Caco-2 (cell line): ENCODE results near the gene KCNJ8. TPM values are rescaled to one million over a fixed set of nuclear protein-coding genes. Genes with fewer than 3 reads are reported as not detected.
A peak's percentile ranks its signal among the peaks of the same experiment; 100 is the strongest.

Experiments
- BruUV-seq: library from RNA; stranded (reverse); fragments of 400-500 nt; replicated peaks from 2 replicates; lab custom pipeline; 2021; lab: Mats Ljungman, UMichigan
- CTCF ChIA-PET: fragments of 300-600 bp; sonication (Branson Sonifier 250); formaldehyde crosslinking; loops from one replicate; lab custom pipeline; 2022; ENCODE audit warnings: antibody characterized with exemption; lab: Charles Lee
- POLR2A ChIA-PET: fragments of 300-600 bp; sonication (Branson Sonifier 250); formaldehyde crosslinking; loops from one replicate; lab custom pipeline; 2022; ENCODE audit warnings: antibody characterized with exemption; lab: Charles Lee
- DNase-seq, 2 experiments: peaks; one replicate each; pipeline versions ENCODE4 v3.0.0 to v3.0.0-alpha.2; 2020 to 2022
- H3K27me3 ChIP-seq: replicated peaks from 2 replicates; pipeline ENCODE4 v1.6.0; 2011; ENCODE audit warnings: low read length; ENCODE audit not compliant: control insufficient read depth, insufficient read depth
- H3K36me3 ChIP-seq: 2 replicates; pipeline ENCODE4 v1.5.1; 2011; ENCODE audit warnings: low read length; ENCODE audit not compliant: control insufficient read depth, insufficient read depth
- H3K4me1 ChIP-seq: fragments of 250-450 bp; sonication (Bioruptor Pico); 2 replicates; pipeline ENCODE4 v1.5.1; 2020; ENCODE audit warnings: mild to moderate bottlenecking
- H3K4me3 ChIP-seq: 2 replicates; pipeline ENCODE4 v1.5.1; 2011; ENCODE audit warnings: low read depth, mild to moderate bottlenecking, control low read depth, low read length
- H3K9me3 ChIP-seq: fragments of 250-450 bp; sonication (Bioruptor Pico); 2 replicates; pipeline ENCODE4 v1.5.1; 2020; ENCODE audit warnings: mild to moderate bottlenecking, moderate library complexity
- H3K27ac Mint-ChIP-seq: one replicate; pipeline ENCODE4 v1.8.0; 2022; ENCODE audit warnings: mixed read lengths; ENCODE audit not compliant: unreplicated experiment
- H3K27me3 Mint-ChIP-seq: one replicate; pipeline ENCODE4 v1.8.0; 2022; ENCODE audit warnings: mixed read lengths; ENCODE audit not compliant: insufficient read depth, unreplicated experiment
- H3K36me3 Mint-ChIP-seq: one replicate; pipeline ENCODE4 v1.8.0; 2022; ENCODE audit warnings: mild to moderate bottlenecking, mixed read lengths; ENCODE audit not compliant: insufficient read depth, unreplicated experiment
- H3K4me1 Mint-ChIP-seq: one replicate; pipeline ENCODE4 v1.8.0; 2022; ENCODE audit warnings: low read depth, mixed read lengths; ENCODE audit not compliant: unreplicated experiment
- H3K4me3 Mint-ChIP-seq: one replicate; pipeline ENCODE4 v1.8.0; 2022; ENCODE audit warnings: mild to moderate bottlenecking, moderate library complexity, mixed read lengths; ENCODE audit not compliant: unreplicated experiment
- H3K9me3 Mint-ChIP-seq: one replicate; pipeline ENCODE4 v1.8.0; 2022; ENCODE audit warnings: mixed read lengths; ENCODE audit not compliant: unreplicated experiment
- intact Hi-C: fragments of 100-400 bp; cut with micrococcal nuclease; formaldehyde crosslinking; loops from one replicate; pipeline ENCODE4 v1.10.0; 2022; ENCODE audit not compliant: unreplicated experiment
- total RNA-seq: library from RNA; stranded (reverse); gene quantifications from 2 replicates; pipeline ENCODE4 v1.2.3, GENCODE V29; 2022
- TF ChIP-seq, protein P1 (sequence below), 2 experiments: fragments of 200-600 bp in 1 of 2; IDR thresholded peaks; 1 replicate in 1 of 2; 2 replicates in 1 of 2; pipeline versions ENCODE4 v1.5.1 to v1.8.0; 2011 to 2022; ENCODE audit warnings: antibody characterized with exemption in 1 of 2, control low read depth in 1 of 2, inconsistent platforms in 1 of 2, low read depth in 1 of 2, low read length in 1 of 2, mild to moderate bottlenecking in 1 of 2, moderate library complexity in 1 of 2; ENCODE audit not compliant: insufficient read depth in 1 of 2, severe bottlenecking in 1 of 2, unreplicated experiment in 1 of 2

KCNJ8 gene
- total RNA-seq, 1 experiment from 2014 or later, result 88.7 TPM

DNA sequence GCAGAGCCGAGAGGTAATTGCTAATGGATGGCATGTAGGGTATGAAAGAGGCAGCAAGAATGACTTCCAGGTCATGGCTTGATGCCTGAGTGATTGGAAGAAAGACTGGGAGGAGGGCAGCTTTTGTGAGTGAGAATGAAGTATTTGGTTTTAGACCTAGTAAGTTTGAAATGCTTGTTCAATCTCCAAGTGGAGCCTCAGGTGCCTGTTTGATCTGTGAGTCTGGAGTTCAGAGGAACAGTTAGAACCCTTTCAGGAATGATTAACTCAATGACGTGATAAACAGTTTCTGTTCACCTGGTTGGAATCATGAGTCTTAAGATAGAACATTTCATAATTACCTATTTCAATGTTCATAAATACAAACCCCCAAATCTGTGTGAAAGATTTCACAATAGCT lies 10.4 kb downstream of the KCNJ8 start:
- Histone ChIP-seq H3K36me3 (0 out of 2 replicates have a peak, but pooled peaks cover 2% of the 10 kb centered on the region), H3K27me3 (no peaks in the 10 kb centered on the region), H3K4me1 (peaks cover 28% of the 10 kb centered on the region), H3K9me3 (no peaks in the 10 kb centered on the region), H3K4me3 (no peak overlapping the region)
- TF ChIP-seq, protein P1, sequence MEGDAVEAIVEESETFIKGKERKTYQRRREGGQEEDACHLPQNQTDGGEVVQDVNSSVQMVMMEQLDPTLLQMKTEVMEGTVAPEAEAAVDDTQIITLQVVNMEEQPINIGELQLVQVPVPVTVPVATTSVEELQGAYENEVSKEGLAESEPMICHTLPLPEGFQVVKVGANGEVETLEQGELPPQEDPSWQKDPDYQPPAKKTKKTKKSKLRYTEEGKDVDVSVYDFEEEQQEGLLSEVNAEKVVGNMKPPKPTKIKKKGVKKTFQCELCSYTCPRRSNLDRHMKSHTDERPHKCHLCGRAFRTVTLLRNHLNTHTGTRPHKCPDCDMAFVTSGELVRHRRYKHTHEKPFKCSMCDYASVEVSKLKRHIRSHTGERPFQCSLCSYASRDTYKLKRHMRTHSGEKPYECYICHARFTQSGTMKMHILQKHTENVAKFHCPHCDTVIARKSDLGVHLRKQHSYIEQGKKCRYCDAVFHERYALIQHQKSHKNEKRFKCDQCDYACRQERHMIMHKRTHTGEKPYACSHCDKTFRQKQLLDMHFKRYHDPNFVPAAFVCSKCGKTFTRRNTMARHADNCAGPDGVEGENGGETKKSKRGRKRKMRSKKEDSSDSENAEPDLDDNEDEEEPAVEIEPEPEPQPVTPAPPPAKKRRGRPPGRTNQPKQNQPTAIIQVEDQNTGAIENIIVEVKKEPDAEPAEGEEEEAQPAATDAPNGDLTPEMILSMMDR (IDR thresholded peaks at IDR 0.05; ENCODE audit: insufficient read depth in 1 of 2, low read depth in 1 of 2, low read length in 1 of 2, severe bottlenecking in 1 of 2, unreplicated experiment in 1 of 2), result no peak
- H3K4me3 Mint-ChIP-seq, result no peak overlapping the region
- DNase-seq, result peak in 1 of 2 experiments; percentile 38
- peaks cover 40% of the 10 kb centered on the region for H3K4me1 Mint-ChIP-seq
- intact Hi-C loops, result no loop called here
- no peaks in the 10 kb centered on the region for H3K27me3 Mint-ChIP-seq
- POLR2A ChIA-PET, result interaction anchor here (1.2 to 1.5 kb wide), 2 partner anchors 9 to 10 kb away, joined by 3 to 4 read pairs; partner anchors contain the start of gene KCNJ8
- no TSS peak for BruUV-seq
- H3K36me3 Mint-ChIP-seq, result peaks cover 53% of the 10 kb centered on the region
- peak overlapping the region; percentile 47 for H3K27ac Mint-ChIP-seq
- CTCF ChIA-PET, result interaction anchor here (1.1 kb wide), 1 partner anchor 226 kb away, joined by 4 read pairs; no protein-coding TSS in a partner anchor
- peaks cover 11% of the 10 kb centered on the region for H3K9me3 Mint-ChIP-seq

DNA sequence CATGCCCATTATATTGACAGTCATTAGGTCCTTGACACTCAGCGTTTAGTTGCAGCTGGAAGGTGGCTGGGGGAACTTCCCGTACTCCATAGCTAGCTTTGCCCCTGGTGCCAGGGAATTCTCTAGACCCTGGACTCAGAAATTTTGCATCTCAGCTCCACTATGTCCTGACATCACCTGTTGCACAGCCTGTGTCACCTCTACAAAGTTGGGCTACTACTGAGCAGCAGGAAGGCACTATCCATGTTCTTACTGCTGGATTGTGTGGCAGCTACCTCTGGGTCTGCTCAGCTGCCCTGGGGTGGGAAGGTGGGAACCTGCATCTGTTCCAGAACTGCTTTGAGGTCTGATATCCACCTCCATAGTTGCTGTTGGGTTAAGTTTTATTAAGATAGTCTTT lies 11.0 kb downstream of the KCNJ8 start:
- Histone ChIP-seq H3K27me3 (no peaks in the 10 kb centered on the region), H3K36me3 (no peaks in the 10 kb centered on the region), H3K4me1 (peaks cover 28% of the 10 kb centered on the region), H3K4me3 (no peak overlapping the region), H3K9me3 (no peaks in the 10 kb centered on the region)
- Mint-ChIP-seq H3K4me1 (peaks cover 40% of the 10 kb centered on the region), H3K36me3 (peaks cover 47% of the 10 kb centered on the region), H3K4me3 (no peak overlapping the region), H3K9me3 (peaks cover 14% of the 10 kb centered on the region), H3K27me3 (no peaks in the 10 kb centered on the region), H3K27ac (peak overlapping the region; percentile 47)
- TF ChIP-seq, protein P1 (IDR thresholded peaks at IDR 0.05; ENCODE audit: insufficient read depth in 1 of 2, low read depth in 1 of 2, low read length in 1 of 2, severe bottlenecking in 1 of 2, unreplicated experiment in 1 of 2), result no peak
- BruUV-seq, result no TSS peak
- DNase-seq, result no peak
- intact Hi-C loops, result no loop called here
- ChIA-PET POLR2A (interaction anchor here (1.5 kb wide), 1 partner anchor 11 kb away, joined by 4 read pairs; the partner anchor contains the start of gene KCNJ8), CTCF (no interaction called here)

DNA sequence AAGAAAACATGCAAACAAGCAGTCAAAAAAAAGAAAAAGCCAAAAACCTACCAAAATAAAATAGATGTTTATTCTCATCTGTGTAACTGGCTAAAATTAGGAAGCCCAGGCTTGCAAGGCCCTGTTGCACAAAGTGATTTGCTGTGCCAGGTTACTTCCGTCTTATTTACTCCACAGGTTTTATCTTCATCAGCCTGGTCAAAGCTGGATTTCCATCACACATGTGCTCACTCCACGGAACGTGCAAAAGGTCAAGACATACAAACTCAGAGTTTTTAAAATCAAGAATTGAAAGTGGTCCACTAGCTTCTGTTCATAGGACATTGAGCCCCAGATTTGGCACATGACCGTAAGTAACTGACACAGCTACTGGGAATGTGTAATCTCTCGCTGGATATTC lies 14.8 kb downstream of the KCNJ8 start:
- H3K27ac Mint-ChIP-seq, result no peak overlapping the region
- H3K27me3 Mint-ChIP-seq, result no peaks in the 10 kb centered on the region
- H3K9me3 ChIP-seq, result no peaks in the 10 kb centered on the region; the same call in 1 of the 2 replicates
- TF ChIP-seq, protein P1 (IDR thresholded peaks at IDR 0.05; ENCODE audit: insufficient read depth in 1 of 2, low read depth in 1 of 2, low read length in 1 of 2, severe bottlenecking in 1 of 2, unreplicated experiment in 1 of 2), result no peak
- H3K4me3 Mint-ChIP-seq, result no peak overlapping the region
- H3K36me3 ChIP-seq, result no peaks in the 10 kb centered on the region
- H3K4me3 ChIP-seq, result no peak overlapping the region
- no peaks in the 10 kb centered on the region for H3K27me3 ChIP-seq
- peaks cover 14% of the 10 kb centered on the region for H3K9me3 Mint-ChIP-seq
- H3K4me1 Mint-ChIP-seq, result peaks cover 42% of the 10 kb centered on the region
- peaks cover 10% of the 10 kb centered on the region for H3K36me3 Mint-ChIP-seq
- ChIA-PET CTCF (no interaction called here), POLR2A (no interaction called here)
- no peak for DNase-seq
- BruUV-seq, result no TSS peak
- peaks cover 33% of the 10 kb centered on the region for H3K4me1 ChIP-seq
- intact Hi-C loops, result loop anchor here (5.0 kb wide), 1 partner anchor 62 kb away; no protein-coding TSS in a partner anchor
